Measurements from ENCODE around the gene PACSIN2.
"Not testable (repeated sequence)": the region's sequence is repeated elsewhere in the genome, so short reads cannot be mapped to it uniquely, and the experiment has no call there.

The PACSIN2 gene

GRCh38 chr22:43009444-43009843 lies 5.5 kb downstream of the PACSIN2 start:
- DNase-seq, result no peak

GRCh38 chr22:43008921-43009320 lies 6.0 kb downstream of the PACSIN2 start:
- no peak for DNase-seq

- DNase-seq, result no peak
These were observed 6.4 kb downstream of the PACSIN2 start for GRCh38 chr22:43008509-43008908.

GRCh38 chr22:43007519-43008102 lies 7.3 kb downstream of the PACSIN2 start:
- DNase-seq, result peak; percentile 28

- no peak for DNase-seq
These were observed 8.2 kb downstream of the PACSIN2 start for GRCh38 chr22:43006753-43007152.

- no peak for DNase-seq
These were observed 8.9 kb downstream of the PACSIN2 start for GRCh38 chr22:43006016-43006505.

GRCh38 chr22:43005106-43005505 lies 9.8 kb downstream of the PACSIN2 start:
- DNase-seq, result no peak

- no peak for DNase-seq
These were observed 10.4 kb downstream of the PACSIN2 start for GRCh38 chr22:43004362-43005035.

- no peak for DNase-seq
These were observed 12.8 kb downstream of the PACSIN2 start for GRCh38 chr22:43002202-43002586.

GRCh38 chr22:43001271-43002201 lies 13.4 kb downstream of the PACSIN2 start:
- DNase-seq, result no peak

GRCh38 chr22:43000441-43001175 lies 14.3 kb downstream of the PACSIN2 start:
- DNase-seq, result no peak

GRCh38 chr22:42997582-42998090 lies 17.3 kb downstream of the PACSIN2 start:
- DNase-seq, result no peak

GRCh38 chr22:42996646-42997365 lies 18.1 kb downstream of the PACSIN2 start:
- no peak for DNase-seq

- DNase-seq, result not testable (repeated sequence)
These were observed 19.3 kb downstream of the PACSIN2 start for GRCh38 chr22:42995654-42996053.

GRCh38 chr22:42994917-42995562 lies 19.9 kb downstream of the PACSIN2 start:
- no peak for DNase-seq

- no peak for DNase-seq
These were observed 20.6 kb downstream of the PACSIN2 start for GRCh38 chr22:42994276-42994916.

GRCh38 chr22:42993651-42994275 lies 21.2 kb downstream of the PACSIN2 start:
- DNase-seq, result no peak

- DNase-seq, result no peak
These were observed 22.0 kb downstream of the PACSIN2 start for GRCh38 chr22:42992886-42993479.

- DNase-seq, result no peak
These were observed 22.9 kb downstream of the PACSIN2 start for GRCh38 chr22:42992092-42992491.

All from NCI-H510A treated with DMSO at 0.1 percent for 48 hours (cell line).